Muscle of leg (tissue), 11 donors: Measurements from ENCODE around the gene DIP2B. TPM values are rescaled to one million over a fixed set of nuclear protein-coding genes. Genes with fewer than 3 reads are reported as not detected.
"Not testable (repeated sequence)": the region's sequence is repeated elsewhere in the genome, so short reads cannot be mapped to it uniquely, and the experiment has no call there.

Experiments used
- DNase-seq: peaks from one replicate; pipeline ENCODE4 v3.0.0; 2013
- H3K27ac ChIP-seq: one replicate; pipeline ENCODE4 v1.5.1; 2013; ENCODE audit warnings: mild to moderate bottlenecking, low read length, control low read depth
- H3K27me3 ChIP-seq: one replicate; pipeline ENCODE4 v1.6.1; 2013; ENCODE audit warnings: low read length; ENCODE audit not compliant: control insufficient read depth, insufficient read depth
- H3K36me3 ChIP-seq: one replicate; pipeline ENCODE4 v1.6.1; 2013; ENCODE audit warnings: low read length; ENCODE audit not compliant: control insufficient read depth, insufficient read depth
- H3K4me1 ChIP-seq: one replicate; pipeline ENCODE4 v1.6.1; 2013; ENCODE audit warnings: low read length; ENCODE audit not compliant: control insufficient read depth, insufficient read depth
- H3K4me3 ChIP-seq: one replicate; pipeline ENCODE4 v1.5.1; 2013; ENCODE audit warnings: low read length, control low read depth
- H3K9me3 ChIP-seq: replicated peaks from 2 replicates; pipeline ENCODE4 v1.6.1; 2013; ENCODE audit warnings: low read depth, low read length; ENCODE audit not compliant: control insufficient read depth
- WGBS: methylation state at CpG from one replicate; pipeline ENCODE4 v1.1.5; 2013; ENCODE audit warnings: missing lambda C conversion rate; ENCODE audit not compliant: insufficient coverage; 5-methylcytosine and 5-hydroxymethylcytosine counted together
- polyA plus RNA-seq, 8 donors: library from polyadenylated mRNA; unstranded; fragments of 120-200 nt; gene quantifications; one replicate each; pipeline versions ENCODE4 v1.2.1 to v1.2.3, GENCODE V29; 2013; ENCODE audit warnings: inconsistent platforms in 1 of 8, low replicate concordance in 1 of 8; ENCODE audit not compliant: insufficient read length in 8 of 8, insufficient read depth in 1 of 8
- total RNA-seq: library from RNA; stranded (reverse); fragments of 120-200 nt; gene quantifications from one replicate; pipeline ENCODE4 v1.2.4, GENCODE V29; 2013

Gene DIP2B
- total and polyA plus RNA-seq, 9 donors: 13.2 to 27.2 (median 21.2) TPM

DNA sequence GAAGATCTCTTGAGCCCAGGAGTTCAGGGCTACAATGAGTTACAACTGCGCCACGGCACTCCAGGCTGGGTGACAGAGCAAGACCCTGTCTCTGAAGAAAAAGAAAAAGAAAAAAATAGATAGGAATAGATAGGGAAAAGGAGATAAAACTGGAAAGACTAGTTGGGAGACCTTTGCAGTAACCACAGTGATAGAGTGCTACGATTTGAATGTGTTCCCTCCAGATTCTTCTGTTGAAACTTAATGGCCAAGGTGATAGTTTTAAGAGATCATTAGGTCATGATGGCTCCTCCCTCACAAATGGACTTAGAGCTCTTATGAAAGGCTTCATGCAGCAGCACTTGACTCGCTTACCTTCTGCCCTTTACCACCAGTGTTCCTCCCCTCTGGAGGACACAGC, 245.6 kb downstream of the DIP2B start:
- Histone ChIP-seq H3K4me3 (no peak overlapping the region), H3K36me3 (peaks cover 13% of the 10 kb centered on the region), H3K4me1 (peaks cover 5% of the 10 kb centered on the region), H3K27me3 (no peaks in the 10 kb centered on the region), H3K27ac (no peak overlapping the region), H3K9me3 (no peaks in the 10 kb centered on the region)
- DNase-seq: no peak
- 92% methylated on average over 4 of the region's 4 CpGs for WGBS

GRCh38 chr12:50751948-50752721, 247.3 kb downstream of the DIP2B start:
- H3K27me3 ChIP-seq: no peaks in the 10 kb centered on the region
- H3K27ac ChIP-seq: peak overlapping the region; percentile 68
- no peaks in the 10 kb centered on the region for H3K9me3 ChIP-seq
- H3K4me1 ChIP-seq: peaks cover 5% of the 10 kb centered on the region
- H3K4me3 ChIP-seq: no peak overlapping the region
- WGBS: 76% methylated on average over 3 of the region's 6 CpGs
- DNase-seq: no peak
- peaks cover 7% of the 10 kb centered on the region for H3K36me3 ChIP-seq

DNA sequence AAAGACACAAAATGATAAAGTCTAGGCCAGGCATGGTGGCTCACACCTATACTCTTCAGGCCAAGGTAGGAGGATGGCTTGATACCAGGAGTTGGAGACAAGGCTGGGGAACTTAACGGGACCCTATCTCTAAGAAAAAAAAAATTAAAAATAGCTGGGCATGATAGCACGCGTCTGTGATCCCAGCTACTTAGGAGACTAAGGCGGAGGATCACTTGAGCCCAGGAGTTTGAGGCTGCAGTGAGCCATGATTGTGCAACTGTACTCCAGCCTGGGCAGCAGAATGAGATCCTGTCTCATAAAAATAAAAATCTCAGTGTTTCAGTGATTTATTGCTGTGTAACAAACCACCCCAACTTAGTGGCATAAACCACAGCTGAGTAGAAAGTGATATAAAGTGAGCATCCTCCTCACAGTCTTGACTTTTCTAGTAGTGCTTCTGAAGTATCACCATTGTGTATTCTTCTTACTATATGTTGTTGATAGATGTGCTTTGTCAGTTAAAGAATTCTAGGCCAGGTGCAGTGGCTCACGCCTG, 248.5 kb downstream of the DIP2B start:
- Histone ChIP-seq H3K27me3 (no peaks in the 10 kb centered on the region), H3K9me3 (no peaks in the 10 kb centered on the region), H3K4me1 (peaks cover 5% of the 10 kb centered on the region), H3K4me3 (no peak overlapping the region), H3K27ac (no peak overlapping the region), H3K36me3 (peaks cover 2% of the 10 kb centered on the region)
- no peak for DNase-seq
- 100% methylated on average over 3 of the region's 5 CpGs for WGBS

DNA sequence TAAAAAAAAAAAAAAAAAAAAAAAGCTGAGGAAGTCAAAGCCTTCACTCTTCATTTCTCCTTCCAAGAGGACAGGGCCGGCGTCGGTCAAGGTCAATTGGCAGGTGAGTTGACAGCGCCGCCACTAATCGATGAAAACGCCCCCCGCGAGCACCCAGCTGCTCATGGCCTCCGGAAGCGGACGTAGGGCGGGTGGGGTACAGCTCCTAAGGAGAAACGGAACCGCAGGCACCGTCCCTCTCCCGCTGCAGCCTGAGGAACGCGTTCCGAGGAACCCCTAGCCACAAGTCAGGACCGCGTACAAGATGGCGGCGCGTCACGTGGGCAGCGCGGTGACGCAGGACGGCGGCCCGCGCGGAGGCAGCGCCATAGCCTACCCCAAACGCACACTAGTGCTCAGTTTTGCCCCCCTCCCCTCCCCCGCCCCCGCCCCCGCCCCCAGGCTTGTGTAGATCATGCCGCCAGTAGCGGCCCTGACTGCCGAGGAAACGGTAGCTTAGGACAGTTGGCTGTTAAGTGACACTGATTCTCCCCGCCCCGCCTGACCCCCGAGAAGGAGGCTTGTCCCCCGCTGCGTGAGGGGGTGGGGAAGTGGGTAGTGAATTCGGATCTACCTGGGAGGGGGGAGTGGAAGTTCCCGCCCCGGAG, 259.0 kb downstream of the DIP2B start, which contains the start of gene ATF1:
TSS of gene ATF1 (plus strand) at position 463 of the 647 bp plus-strand sequence. CDS start 16,045 bp downstream, outside the sequence.
- no peaks in the 10 kb centered on the region for H3K36me3 ChIP-seq
- no peaks in the 10 kb centered on the region for H3K27me3 ChIP-seq
- H3K27ac ChIP-seq: peak within 1 kb of the TSS; percentile 100
- no peaks in the 10 kb centered on the region for H3K9me3 ChIP-seq
- WGBS: under 1% methylated on average over 25 of the region's 51 CpGs
- peaks cover 11% of the 10 kb centered on the region for H3K4me1 ChIP-seq
- peak within 1 kb of the TSS; percentile 96 for H3K4me3 ChIP-seq
- DNase-seq: peak; percentile 97

- under 1% methylated on average over 79 of the region's 91 CpGs for WGBS
- DNase-seq: peak; percentile 59
- Histone ChIP-seq H3K27me3 (no peaks in the 10 kb centered on the region), H3K27ac (peak overlapping the region; percentile 100), H3K9me3 (peaks cover 2% of the 10 kb centered on the region), H3K4me1 (peaks cover 11% of the 10 kb centered on the region), H3K36me3 (no peaks in the 10 kb centered on the region), H3K4me3 (peak overlapping the region; percentile 96)
Measured at GRCh38 chr12:50764286-50765094, 259.7 kb downstream of the DIP2B start.

DNA sequence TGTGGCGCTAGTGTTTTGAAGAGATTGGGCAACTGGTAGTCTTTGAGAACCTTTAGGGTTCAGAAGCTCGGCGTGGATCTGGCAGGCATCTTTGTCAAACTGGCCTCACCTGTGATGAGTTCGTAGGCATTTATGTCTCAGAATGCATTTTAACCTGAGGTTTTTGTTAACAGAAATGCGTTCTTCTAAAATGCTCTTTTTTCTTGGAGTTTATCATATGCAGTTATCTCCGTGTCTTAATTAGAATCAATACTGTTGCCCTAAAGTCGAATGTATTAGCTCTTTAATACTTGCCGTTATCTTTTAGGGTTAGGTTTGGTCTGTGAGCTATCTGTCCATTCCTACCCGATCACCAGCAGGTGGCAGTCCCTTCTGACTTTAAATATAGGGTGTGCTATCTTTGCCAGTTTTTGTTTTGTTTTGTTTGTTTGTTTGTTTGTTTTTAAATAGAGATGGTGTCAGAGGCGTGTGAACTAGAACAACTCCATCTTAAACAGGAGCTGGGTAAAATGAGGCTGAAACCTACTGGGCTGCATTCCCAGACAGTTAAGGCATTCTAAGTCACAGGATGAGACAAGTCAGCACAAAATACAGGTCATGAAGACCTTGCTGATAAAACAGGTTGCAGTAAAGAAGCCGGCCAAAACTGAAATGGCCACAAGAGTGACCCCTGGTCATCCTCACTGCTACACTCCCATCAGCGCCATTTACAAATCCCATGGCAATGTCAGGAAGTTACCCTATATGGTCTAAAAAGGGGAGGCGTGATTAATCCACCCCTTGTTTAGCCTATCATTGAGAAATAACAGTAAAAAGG, 260.5 kb downstream of the DIP2B start:
- Histone ChIP-seq H3K9me3 (peaks cover 2% of the 10 kb centered on the region), H3K36me3 (no peaks in the 10 kb centered on the region), H3K27me3 (no peaks in the 10 kb centered on the region), H3K4me1 (peaks cover 11% of the 10 kb centered on the region), H3K27ac (peak overlapping the region; percentile 100), H3K4me3 (peak overlapping the region; percentile 96)
- WGBS: 5% methylated on average over 4 of the region's 13 CpGs
- DNase-seq: peak; percentile 68

- H3K4me1 ChIP-seq: peaks cover 7% of the 10 kb centered on the region
- no peak for DNase-seq
- peaks cover 2% of the 10 kb centered on the region for H3K9me3 ChIP-seq
- H3K4me3 ChIP-seq: no peak overlapping the region
- no peaks in the 10 kb centered on the region for H3K36me3 ChIP-seq
- no peaks in the 10 kb centered on the region for H3K27me3 ChIP-seq
- WGBS: no CpG with 5 or more reads among the region's 3 CpGs
- no peak overlapping the region for H3K27ac ChIP-seq
Measured at GRCh38 chr12:50768391-50768790, 263.6 kb downstream of the DIP2B start.

DNA sequence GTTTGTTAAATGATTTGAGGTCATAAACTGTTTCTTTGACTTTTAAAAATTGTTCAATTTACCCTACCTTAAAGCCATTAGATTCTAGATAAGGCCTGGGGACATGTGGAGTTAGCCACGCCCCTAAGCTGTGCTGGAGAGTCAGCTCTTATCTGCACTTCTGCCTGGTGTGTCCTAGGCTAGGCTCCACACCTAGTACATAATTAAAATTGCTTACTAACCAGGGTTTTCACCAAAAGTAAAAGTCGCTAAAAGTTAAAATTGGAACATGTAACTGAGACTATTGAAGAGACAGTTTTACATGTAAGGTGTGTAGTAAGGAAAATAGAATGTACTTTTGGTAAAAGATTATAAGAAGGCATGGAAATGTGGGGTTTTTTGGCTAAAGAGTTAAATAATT, 264.0 kb downstream of the DIP2B start:
- not testable (repeated sequence) for H3K4me1 ChIP-seq, H3K27me3 ChIP-seq, H3K36me3 ChIP-seq, H3K9me3 ChIP-seq, H3K4me3 ChIP-seq, H3K27ac ChIP-seq, DNase-seq
- 100% methylated on average over 1 of the region's 2 CpGs for WGBS

- WGBS: 100% methylated on average over 1 of the region's 5 CpGs
- Histone ChIP-seq H3K36me3 (no peaks in the 10 kb centered on the region), H3K9me3 (peaks cover 2% of the 10 kb centered on the region), H3K4me1 (no peaks in the 10 kb centered on the region), H3K4me3 (no peak overlapping the region), H3K27me3 (no peaks in the 10 kb centered on the region), H3K27ac (no peak overlapping the region)
- no peak for DNase-seq
Measured at GRCh38 chr12:50771409-50771808, 266.6 kb downstream of the DIP2B start.
